ENCODE results near the gene ANKRD31.
"Not testable (repeated sequence)": the region's sequence is repeated elsewhere in the genome, so short reads cannot be mapped to it uniquely, and the experiment has no call there.

Gene ANKRD31

DNA sequence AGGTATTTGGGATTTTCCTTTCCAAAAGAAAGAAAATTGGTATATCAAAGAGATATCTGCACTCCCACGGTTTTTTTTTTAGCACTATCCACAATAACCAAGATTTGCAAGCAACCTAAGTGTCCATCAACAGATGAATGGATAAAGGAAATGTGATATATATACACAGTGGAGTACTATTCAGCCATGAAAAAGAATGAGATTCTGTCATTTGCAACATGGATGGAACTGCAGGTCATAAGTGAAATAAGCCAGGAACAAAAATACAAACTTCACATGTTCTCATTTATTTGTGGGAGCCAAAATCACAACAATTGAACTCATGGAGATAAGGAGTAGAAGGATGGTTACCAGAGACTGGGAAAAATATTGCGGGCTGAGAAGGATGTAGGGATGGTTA, 9.8 kb downstream of the ANKRD31 start:
- DNase-seq = no peak

DNA sequence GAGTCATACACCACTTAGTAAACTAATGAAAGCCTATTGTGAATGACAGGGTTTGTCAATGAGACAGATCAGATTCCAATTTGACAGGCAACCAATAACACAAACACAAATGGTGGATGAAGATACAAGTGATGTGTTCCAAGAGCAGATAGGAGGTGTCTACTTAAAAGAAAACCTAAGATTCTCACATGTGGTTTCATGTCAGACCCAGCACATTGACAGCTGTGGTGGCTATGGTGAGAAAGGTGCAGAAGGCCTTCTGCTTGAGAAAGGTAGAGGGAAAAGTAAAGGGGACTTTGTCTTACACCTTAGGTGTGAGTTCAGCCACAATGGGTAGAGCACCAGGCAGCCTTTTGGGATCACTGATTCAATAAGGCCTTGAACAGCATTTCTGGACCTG, 11.2 kb downstream of the ANKRD31 start:
- no peak for DNase-seq

GRCh38 chr5:75220787-75221186, 15.9 kb downstream of the ANKRD31 start:
- not testable (repeated sequence) for DNase-seq

- DNase-seq = no peak
Observed at GRCh38 chr5:75214928-75215327, 21.8 kb downstream of the ANKRD31 start.

GRCh38 chr5:75214409-75214808, 22.3 kb downstream of the ANKRD31 start:
- DNase-seq = no peak

DNA sequence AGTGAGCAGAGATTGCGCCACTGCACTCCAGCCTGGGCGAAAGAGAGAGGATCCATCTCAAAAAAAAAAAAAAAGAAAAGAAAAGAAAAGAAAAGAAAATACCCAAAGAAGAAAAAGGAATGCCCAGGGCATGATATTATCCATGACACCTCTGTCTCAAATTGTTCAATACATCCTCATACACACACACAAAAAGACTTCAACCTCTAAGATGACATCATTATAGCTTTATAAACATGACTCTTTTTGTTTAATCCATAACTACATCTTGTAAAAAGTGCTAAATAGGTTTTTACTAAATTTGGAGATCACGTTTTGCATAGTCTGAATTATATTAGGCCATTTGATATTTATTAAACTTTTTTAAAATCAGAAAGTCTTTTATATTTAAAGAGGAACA, 33.1 kb downstream of the ANKRD31 start:
- no peak for DNase-seq

DNA sequence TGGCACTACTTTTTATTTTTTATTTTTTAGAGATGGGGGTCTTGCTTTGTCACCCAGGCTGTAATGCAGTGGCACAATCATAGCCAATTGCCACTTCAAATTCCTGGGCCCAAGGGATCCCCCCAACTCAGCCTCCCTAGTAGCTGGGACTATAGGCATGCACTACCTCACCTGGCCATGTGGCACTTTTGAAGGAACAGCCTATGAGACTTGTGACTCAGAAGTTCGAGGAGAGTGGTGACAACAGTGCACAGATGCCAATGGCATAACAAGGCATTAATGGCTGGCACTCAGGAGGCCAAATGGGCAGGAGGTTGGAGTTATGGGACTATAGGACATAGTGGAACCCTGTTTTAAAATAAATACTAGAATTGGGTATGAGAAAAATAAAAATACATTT, 33.7 kb downstream of the ANKRD31 start:
- no peak for DNase-seq

DNA sequence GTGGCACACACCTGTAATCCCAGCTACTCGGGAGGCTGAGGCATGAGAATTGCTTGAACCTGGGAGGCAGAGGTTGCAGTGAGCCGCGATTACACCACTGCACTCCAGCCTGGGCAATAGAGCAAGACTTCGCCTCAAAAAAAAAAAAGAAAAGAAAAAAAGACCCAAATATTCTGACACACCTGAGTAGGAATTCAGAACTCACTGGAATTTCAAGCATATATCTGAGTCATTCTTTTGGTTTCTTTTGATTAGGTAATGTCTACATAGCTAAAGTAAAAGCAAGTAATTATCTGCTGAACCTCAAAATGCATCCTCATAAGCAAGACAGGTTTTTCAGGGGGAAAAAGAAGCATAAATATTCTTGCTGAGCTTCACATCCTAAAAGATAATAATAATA, 35.9 kb downstream of the ANKRD31 start:
- no peak for DNase-seq

DNA sequence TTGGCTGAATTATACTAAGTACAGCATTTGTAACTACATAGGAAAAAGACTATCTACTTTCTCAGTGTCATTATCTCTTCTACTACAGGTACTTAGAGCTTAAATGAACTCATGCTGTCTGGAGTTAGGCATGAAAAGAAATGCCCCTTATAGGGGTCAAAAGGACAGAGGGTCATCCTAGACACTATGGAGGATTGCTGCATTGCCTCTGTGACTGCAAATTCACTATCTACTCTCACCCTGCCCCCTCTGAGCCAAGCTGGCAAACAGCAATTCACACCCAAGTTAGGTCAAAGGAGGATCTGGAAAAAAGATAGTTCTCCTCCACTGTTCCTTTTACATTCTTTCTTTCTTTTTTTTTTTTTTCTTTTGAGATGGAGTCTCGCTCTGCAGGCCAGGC, 36.7 kb downstream of the ANKRD31 start:
- DNase-seq = no peak

GRCh38 chr5:75199071-75199470, 37.6 kb downstream of the ANKRD31 start:
- no peak for DNase-seq

DNA sequence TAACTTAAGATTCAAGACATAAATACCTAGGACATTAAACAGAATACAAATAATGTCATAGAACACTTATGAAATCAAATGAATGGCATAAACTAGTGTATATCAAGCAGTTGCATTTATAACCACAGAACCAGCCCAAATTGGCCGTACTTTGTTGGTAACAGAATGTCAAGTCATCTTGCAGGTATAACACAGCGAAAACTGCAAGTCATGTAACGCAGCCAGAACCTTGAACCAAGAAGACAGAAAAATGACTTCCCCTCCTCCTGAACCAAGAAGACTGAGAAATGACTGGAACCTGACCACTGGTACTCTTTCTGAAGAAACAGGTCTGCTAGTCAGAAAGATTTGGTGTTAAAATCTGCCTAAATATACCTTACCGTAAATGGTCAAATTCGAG, 38.9 kb downstream of the ANKRD31 start:
- DNase-seq = no peak

DNA sequence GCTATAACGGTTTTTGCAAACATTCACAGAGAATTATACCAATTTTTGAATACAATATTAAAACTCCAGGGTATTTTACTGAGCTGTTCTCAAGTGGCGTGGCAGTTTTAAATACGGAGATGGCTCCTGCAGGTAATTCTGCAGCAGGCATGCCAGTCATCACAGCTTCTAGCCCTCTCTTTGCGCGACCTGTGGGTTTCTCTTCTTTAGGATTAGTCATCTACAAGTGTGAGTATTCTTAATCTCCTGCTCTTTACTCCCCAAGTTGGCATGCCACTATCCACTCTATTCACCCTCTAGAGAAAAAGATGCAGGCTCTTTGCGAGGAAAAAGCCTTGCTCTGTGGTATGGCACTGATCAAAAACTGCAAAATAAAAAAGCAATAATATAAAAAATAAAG, 43.9 kb downstream of the ANKRD31 start:
- no peak for DNase-seq

DNA sequence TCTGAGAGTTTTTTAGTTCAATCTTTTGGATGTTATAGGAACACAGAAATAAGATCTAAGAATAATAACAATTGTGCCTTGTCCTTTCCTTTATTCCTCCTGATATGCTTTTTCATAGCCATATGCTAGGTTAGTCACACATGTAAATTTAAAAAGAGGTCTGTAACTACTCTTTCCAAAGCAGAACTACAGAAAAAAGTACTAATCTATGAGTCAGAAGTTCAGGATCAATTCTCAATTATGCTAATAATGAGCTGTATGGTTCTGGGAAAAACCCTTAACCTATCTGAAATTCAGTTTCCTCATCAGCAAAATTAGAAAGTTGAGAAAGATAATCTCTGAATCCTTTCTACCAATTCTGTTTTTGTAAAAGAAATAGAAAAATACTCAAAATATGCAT, 44.4 kb downstream of the ANKRD31 start:
- no peak for DNase-seq

DNA sequence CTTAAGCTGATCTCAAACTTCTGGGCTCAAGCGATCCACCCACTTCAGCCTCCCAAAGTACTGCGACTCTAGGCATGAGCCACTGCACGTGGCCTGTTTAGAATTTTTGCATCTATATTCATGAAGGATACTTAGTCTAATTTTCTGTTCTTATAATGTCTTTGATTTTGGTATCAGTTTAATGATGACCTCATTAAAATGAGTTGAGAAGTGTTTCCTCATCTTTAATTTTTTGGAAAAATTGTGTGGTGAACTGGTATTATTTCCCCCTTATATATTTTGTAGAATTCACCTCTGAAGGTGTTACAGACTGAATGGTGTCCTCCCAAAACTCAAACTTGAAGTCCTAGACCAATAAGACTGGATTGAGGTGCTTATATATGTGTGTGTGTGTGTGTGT, 46.5 kb downstream of the ANKRD31 start:
- DNase-seq = no peak

GRCh38 chr5:75189353-75189752, 47.3 kb downstream of the ANKRD31 start:
- DNase-seq = no peak

DNA sequence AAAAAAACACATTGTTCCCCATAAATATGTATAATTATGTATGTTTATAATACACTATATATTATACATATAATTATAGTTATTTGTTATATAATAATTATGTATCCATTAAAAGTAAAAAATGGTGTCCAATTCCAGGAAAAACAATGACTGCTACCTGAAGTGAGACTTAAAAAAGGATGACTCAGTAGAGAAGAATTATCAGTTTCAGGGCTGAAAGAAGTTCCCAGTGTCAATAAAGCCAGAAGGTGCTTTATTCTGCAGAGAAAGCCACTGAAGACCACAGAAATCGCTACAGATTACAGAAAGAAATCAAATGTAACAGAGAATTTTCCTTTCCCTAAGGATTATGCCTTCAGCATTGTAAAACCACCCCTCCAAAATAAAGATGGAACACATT, 50.9 kb downstream of the ANKRD31 start:
- no peak for DNase-seq

DNA sequence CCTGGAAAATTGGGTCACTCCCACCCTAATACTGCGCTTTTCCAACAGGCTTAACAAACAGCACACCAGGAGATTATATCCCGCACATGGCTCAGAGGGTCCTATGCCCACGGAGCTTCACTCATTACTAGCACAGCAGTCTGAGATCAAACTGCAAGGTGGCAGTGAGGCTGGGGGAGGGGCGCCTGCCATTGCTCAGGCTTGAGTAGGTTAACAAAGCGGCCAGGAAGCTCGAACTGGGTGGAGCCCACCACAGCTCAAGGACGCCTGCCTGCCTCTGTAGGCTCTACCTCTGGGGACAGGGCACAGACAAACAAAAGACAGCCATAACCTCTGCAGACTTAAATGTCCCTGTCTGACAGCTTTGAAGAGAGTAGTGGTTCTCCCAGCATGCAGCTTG, 60.7 kb downstream of the ANKRD31 start:
- DNase-seq = not testable (repeated sequence)

DNA sequence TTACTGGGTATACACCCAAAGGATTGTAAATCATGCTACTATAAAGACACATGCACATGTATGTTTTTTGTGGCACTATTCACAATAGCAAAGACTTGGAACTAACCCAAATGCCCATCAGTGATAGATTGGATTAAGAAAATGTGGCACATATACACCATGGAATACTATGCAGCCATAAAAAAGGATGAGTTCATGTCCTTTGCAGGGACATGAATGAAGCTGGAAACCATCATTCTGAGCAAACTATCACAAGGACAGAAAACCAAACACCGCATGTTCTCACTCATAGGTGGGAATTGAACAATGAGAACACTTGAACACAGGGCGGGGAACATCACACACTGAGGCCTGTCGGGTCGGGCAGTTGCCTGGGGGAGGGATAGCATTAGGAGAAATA, 61.8 kb downstream of the ANKRD31 start:
- not testable (repeated sequence) for DNase-seq

DNA sequence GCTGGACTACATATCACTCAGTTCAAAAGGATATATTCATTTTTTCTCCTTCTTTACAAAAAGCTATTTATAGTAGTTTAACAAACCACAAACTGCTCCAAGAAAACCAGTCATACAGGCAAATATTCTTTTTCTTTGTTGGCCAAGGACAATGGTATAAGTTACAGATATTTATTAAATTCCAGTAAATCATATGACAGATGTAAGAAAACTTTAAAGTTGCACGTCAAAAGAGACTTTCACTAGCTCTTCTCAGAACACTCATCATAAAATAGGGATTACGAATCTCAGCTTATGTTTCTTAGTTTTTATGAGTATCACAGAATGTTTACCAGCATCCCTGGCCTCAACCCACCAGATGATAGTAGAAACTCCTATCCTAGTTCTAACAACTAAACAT, 67.2 kb downstream of the ANKRD31 start:
- no peak for DNase-seq

DNA sequence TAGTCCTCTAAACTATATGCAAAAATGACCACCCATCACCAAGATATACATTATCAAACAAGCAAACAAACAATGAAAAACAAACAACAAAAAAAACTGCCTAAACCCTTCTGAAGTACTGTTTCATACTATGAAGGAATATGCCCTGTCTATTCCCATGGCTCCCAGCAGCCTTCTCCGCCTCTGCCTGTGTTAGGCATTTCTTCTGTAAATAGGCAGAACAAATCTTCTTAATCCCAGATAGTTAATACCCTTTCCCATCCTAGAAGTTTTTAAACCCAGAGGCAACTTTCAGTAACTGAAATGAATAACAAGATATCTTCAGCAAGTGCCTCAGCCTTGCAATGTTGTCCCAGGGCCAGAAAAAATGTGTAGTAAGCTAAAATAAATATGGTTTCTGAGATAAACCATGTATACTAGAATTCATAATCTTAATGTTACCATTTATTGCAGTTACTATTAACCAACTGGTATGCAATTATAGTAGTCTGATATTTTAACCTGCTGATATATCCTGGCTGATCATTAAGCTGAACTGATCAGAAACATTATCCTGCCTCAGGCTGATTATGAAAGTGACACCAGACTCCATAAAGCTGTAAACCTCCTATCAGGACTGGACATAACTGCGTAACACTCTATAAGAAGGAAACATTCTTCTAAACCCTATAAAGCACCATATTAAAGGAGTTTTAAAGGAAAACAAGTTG, 68.5 kb downstream of the ANKRD31 start:
- no peak for DNase-seq

GRCh38 chr5:75167345-75167744, 69.3 kb downstream of the ANKRD31 start:
- no peak for DNase-seq

DNA sequence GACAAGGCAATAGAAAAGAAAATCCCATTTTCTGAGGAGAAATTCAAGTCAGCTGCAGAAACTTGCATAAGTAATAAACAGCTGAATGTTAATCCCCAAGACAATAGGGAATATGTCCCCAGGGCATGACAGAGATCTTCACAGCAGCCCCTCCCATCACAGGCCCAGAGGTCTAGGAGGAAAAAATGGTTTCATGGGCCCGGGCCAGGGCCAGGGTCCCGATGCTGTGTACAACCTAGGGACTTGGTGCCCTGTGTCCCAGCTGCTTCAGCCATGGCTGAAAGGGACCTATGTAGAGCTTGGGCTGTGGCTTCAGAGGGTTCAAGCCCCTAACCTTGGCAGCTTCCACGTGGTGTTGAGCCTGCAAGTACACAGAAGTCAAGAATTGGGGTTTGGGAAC, 75.2 kb downstream of the ANKRD31 start:
- not testable (repeated sequence) for DNase-seq

DNA sequence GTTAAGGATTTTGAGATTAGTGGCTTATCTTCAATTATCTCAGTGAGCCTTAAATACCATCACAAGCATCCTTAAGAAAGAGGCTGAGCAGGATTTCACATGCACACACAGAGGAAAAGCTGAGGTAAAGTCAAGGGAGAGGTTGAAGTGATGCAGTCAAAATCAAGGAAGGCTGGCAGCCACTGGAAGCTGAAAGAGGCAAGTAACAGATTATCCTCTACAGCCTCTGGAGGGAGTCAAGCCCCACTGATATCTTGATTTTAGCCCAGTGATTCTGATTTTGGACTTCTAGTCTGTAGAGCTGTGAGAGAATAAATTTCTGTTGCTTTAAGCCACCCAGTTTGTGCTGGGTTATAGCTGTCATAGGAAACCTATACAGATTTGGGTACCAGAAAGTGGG, 80.1 kb downstream of the ANKRD31 start:
- no peak for DNase-seq

GRCh38 chr5:75152860-75153259, 83.8 kb downstream of the ANKRD31 start:
- no peak for DNase-seq

DNA sequence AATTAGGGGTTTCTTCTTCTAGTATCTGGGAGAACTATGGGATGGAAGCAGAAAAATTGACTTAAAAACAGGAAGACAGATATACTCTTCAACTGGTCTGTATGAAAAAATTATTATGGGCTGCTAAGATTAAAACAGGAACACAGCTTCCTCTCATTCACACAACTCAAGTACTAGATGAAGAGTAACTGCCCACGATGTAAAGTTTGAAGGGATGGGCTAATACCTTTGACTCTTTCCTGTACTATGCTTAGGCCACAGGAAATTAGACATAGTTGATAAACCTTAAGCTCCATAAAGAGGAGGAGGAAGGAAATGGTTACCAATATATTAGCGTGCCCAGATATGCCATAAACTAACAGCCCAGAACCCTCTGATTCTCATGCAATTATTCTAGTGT, 88.6 kb downstream of the ANKRD31 start:
- no peak for DNase-seq

Measured in activated CD4-positive, alpha-beta T cell treated with anti-CD3 and anti-CD28 coated beads, Interleukin-10, Interleukin-2, amounts not matched to agents 100 ng/mL and 50 ng/mL, durations not matched to agents 16 hours and 8 hours (primary cell).